Activated effector memory CD4-positive, alpha-beta T cell treated with anti-CD3 and anti-CD28 coated beads, Interleukin-2, amount 50 U/mL, for 16 hours (primary cell): ENCODE data around the gene METTL26.
"Not testable (repeated sequence)": the region's sequence is repeated elsewhere in the genome, so short reads cannot be mapped to it uniquely, and the experiment has no call there.

Experiments
- DNase-seq: peaks from one replicate; pipeline ENCODE4 v3.0.0-alpha.2; 2020

The METTL26 gene

GRCh38 chr16:624526-625070 lies 11.5 kb downstream of the METTL26 start:
- no peak for DNase-seq

- no peak for DNase-seq
Measured at GRCh38 chr16:622920-623280, 13.2 kb downstream of the METTL26 start.

- no peak for DNase-seq
Measured at GRCh38 chr16:621526-622105, 14.5 kb downstream of the METTL26 start.

GRCh38 chr16:620700-621525 lies 15.2 kb downstream of the METTL26 start:
- DNase-seq: no peak

- no peak for DNase-seq
Measured at GRCh38 chr16:619476-620100, 16.5 kb downstream of the METTL26 start.

GRCh38 chr16:617855-618254 lies 18.2 kb downstream of the METTL26 start:
- no peak for DNase-seq

- no peak for DNase-seq
Measured at GRCh38 chr16:616733-617586, 19.1 kb downstream of the METTL26 start.

GRCh38 chr16:615122-615521 lies 21.0 kb downstream of the METTL26 start:
- no peak for DNase-seq

GRCh38 chr16:610513-611381 lies 25.4 kb downstream of the METTL26 start:
- DNase-seq: peak; percentile 83

- DNase-seq: no peak
Measured at GRCh38 chr16:609984-610383, 26.1 kb downstream of the METTL26 start.

- no peak for DNase-seq
Measured at GRCh38 chr16:609316-609715, 26.8 kb downstream of the METTL26 start.

- DNase-seq: no peak
Measured at GRCh38 chr16:608019-608418, 28.1 kb downstream of the METTL26 start.

GRCh38 chr16:606656-607307 lies 29.3 kb downstream of the METTL26 start:
- DNase-seq: no peak

GRCh38 chr16:603933-604332 lies 32.2 kb downstream of the METTL26 start:
- no peak for DNase-seq

GRCh38 chr16:600781-601180 lies 35.3 kb downstream of the METTL26 start:
- no peak for DNase-seq

GRCh38 chr16:598823-599739 lies 37.0 kb downstream of the METTL26 start:
- no peak for DNase-seq

GRCh38 chr16:597655-598054 lies 38.5 kb downstream of the METTL26 start:
- not testable (repeated sequence) for DNase-seq

- no peak for DNase-seq
Measured at GRCh38 chr16:596736-597060, 39.4 kb downstream of the METTL26 start.

- DNase-seq: no peak
Measured at GRCh38 chr16:595942-596735, 40.0 kb downstream of the METTL26 start.
